CD4-positive, CD25-positive, alpha-beta regulatory T cell (primary cell): ENCODE results near the gene NEB. TPM values are rescaled to one million over a fixed set of nuclear protein-coding genes. Genes with fewer than 3 reads are reported as not detected.
A peak's percentile ranks its signal among the peaks of the same experiment; 100 is the strongest.
"Not testable (repeated sequence)": the region's sequence is repeated elsewhere in the genome, so short reads cannot be mapped to it uniquely, and the experiment has no call there.

Source experiments
- ATAC-seq, 2 donors: fragments of 150-1000 bp; cut with Tn5 transposase; one replicate each; pipeline ENCODE4 v1.10.0; 2021; ENCODE audit warnings: low read depth in 2 of 2, moderate number of reproducible peaks in 2 of 2, moderate library complexity in 1 of 2
- DNase-seq, 3 donors: peaks; one replicate each; pipeline versions ENCODE4 v3.0.0 to v3.0.0-alpha.2; 2012 to 2022; ENCODE audit warnings: mixed read lengths in 1 of 3
- H3K27ac ChIP-seq: one replicate; pipeline ENCODE4 v1.7.0; 2013; ENCODE audit warnings: mild to moderate bottlenecking, low read length; ENCODE audit not compliant: insufficient read depth, poor library complexity, severe bottlenecking
- H3K27me3 ChIP-seq: one replicate; pipeline ENCODE4 v1.7.0; 2013; ENCODE audit warnings: low read length; ENCODE audit not compliant: control insufficient read depth, insufficient read depth
- H3K36me3 ChIP-seq: one replicate; pipeline ENCODE4 v1.7.0; 2013; ENCODE audit warnings: mild to moderate bottlenecking, low read length, moderate library complexity; ENCODE audit not compliant: control insufficient read depth, insufficient read depth
- H3K4me1 ChIP-seq: 2 replicates; pipeline ENCODE4 v1.7.0; 2013; ENCODE audit warnings: mild to moderate bottlenecking, low read length; ENCODE audit not compliant: insufficient read depth, control insufficient read depth, poor library complexity, severe bottlenecking
- H3K4me3 ChIP-seq: one replicate; pipeline ENCODE4 v1.7.0; 2013; ENCODE audit warnings: low read depth, mild to moderate bottlenecking, low read length, moderate library complexity
- H3K9me3 ChIP-seq, 2 experiments: 1 replicate in 1 of 2; 2 replicates in 1 of 2; pipeline ENCODE4 v1.7.0; 2013; ENCODE audit warnings: low read length in 2 of 2, mild to moderate bottlenecking in 1 of 2, moderate library complexity in 1 of 2; ENCODE audit not compliant: control insufficient read depth in 2 of 2
- H3K27ac Mint-ChIP-seq, 3 donors: one replicate each; pipeline ENCODE4 v1.8.0; 2020 to 2022; ENCODE audit warnings: mild to moderate bottlenecking in 3 of 3, mixed read lengths in 3 of 3, moderate library complexity in 2 of 3
- H3K27me3 Mint-ChIP-seq: one replicate; pipeline ENCODE4 v1.8.0; 2022; ENCODE audit warnings: mild to moderate bottlenecking, mixed read lengths
- H3K36me3 Mint-ChIP-seq: one replicate; pipeline ENCODE4 v1.8.0; 2020; ENCODE audit warnings: mixed read lengths
- H3K4me1 Mint-ChIP-seq, 4 donors: one replicate each; pipeline ENCODE4 v1.8.0; 2020 to 2022; ENCODE audit warnings: mixed read lengths in 4 of 4, mild to moderate bottlenecking in 1 of 4
- H3K4me3 Mint-ChIP-seq, 4 donors: one replicate each; pipeline ENCODE4 v1.8.0; 2020 to 2022; ENCODE audit warnings: mild to moderate bottlenecking in 4 of 4, mixed read lengths in 4 of 4, moderate library complexity in 3 of 4
- H3K9me3 Mint-ChIP-seq, 7 donors: one replicate each; pipeline ENCODE4 v1.8.0; 2020 to 2022; ENCODE audit warnings: mixed read lengths in 7 of 7, mild to moderate bottlenecking in 3 of 7, moderate library complexity in 2 of 7
- polyA plus RNA-seq, 4 donors: library from polyadenylated mRNA; unstranded; fragments of 300-500 nt; fragmentation: Illumina TruSeq; gene quantifications; one replicate each; pipeline ENCODE4 v1.2.3, GENCODE V29; 2021
- total RNA-seq: library from RNA; stranded (reverse); gene quantifications from one replicate; pipeline ENCODE4 v1.2.3, GENCODE V29; 2022

NEB gene
- total and polyA plus RNA-seq, 5 donors from 2014 or later = 0.06 to 1.3 (median 0.24) TPM; not detected in 1

- no peak overlapping the region for H3K27ac ChIP-seq
- no peak for DNase-seq
- ATAC-seq = no peak
- Mint-ChIP-seq H3K36me3 (peaks cover 13% of the 10 kb centered on the region), H3K27me3 (no peaks in the 10 kb centered on the region), H3K9me3 (no peaks in the 10 kb centered on the region), H3K4me3 (no peak overlapping the region), H3K27ac (no peak overlapping the region), H3K4me1 (peaks cover 0 to 2% (median 0%) of the 10 kb centered on the region in 4 donors)
- no peaks in the 10 kb centered on the region for H3K9me3 ChIP-seq
- no peaks in the 10 kb centered on the region for H3K36me3 ChIP-seq
- H3K4me3 ChIP-seq = no peak overlapping the region
- H3K4me1 ChIP-seq = no peaks in the 10 kb centered on the region
- H3K27me3 ChIP-seq = no peaks in the 10 kb centered on the region
Measured at GRCh38 chr2:151758744-151759143, 24.5 kb upstream of the NEB start.

DNA sequence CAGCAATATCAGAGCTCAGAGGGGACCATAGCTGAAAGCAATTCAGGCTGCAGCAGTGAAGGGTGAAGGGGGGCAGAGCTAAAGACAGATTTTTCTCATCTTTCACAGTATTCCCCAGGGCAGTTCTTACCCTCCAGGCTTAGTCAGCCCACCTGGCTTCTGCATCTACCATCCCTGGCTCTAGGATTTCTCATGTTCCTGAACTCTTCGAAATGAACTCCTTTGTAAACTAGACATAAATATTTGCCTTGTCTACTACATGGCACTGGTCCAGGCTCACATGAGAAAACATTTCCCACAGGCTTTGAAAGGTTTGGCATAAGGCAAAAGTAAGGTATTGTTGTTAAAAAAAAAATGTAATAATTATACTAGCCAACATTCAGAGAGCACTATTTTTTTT lies 23.6 kb upstream of the NEB start:
- H3K27me3 ChIP-seq = no peaks in the 10 kb centered on the region
- H3K36me3 ChIP-seq = no peaks in the 10 kb centered on the region
- H3K36me3 Mint-ChIP-seq = peaks cover 13% of the 10 kb centered on the region
- no peak overlapping the region for H3K27ac ChIP-seq
- no peak overlapping the region for H3K4me3 ChIP-seq
- no peak overlapping the region for H3K4me3 Mint-ChIP-seq
- no peaks in the 10 kb centered on the region for H3K27me3 Mint-ChIP-seq
- no peak overlapping the region for H3K27ac Mint-ChIP-seq
- peaks cover 0 to 2% (median 0%) of the 10 kb centered on the region in 4 donors for H3K4me1 Mint-ChIP-seq
- H3K9me3 ChIP-seq = no peaks in the 10 kb centered on the region
- H3K4me1 ChIP-seq = no peaks in the 10 kb centered on the region
- ATAC-seq = no peak
- DNase-seq = no peak
- H3K9me3 Mint-ChIP-seq = no peaks in the 10 kb centered on the region

DNA sequence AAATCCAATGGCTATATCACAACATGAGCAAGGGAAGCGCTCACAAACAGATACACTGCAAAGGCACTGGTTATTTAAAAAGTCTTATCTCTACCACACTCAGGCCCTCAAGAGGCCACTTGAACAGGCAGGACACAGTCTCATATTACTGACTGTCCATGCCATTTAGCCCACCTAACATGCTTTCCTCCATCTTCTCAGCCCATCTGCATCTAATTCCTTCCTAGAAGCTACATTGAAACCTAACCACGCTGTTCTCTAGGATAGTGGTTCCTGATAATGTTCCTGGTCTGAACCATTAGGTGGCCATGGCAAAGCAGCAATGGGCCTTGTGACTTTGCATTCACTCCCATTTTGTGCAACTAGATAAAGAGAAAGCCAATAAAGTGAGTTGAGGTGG lies 22.5 kb upstream of the NEB start:
- no peak overlapping the region for H3K4me3 ChIP-seq
- no peak for DNase-seq
- H3K4me1 Mint-ChIP-seq = peaks cover 0 to 2% (median 0%) of the 10 kb centered on the region in 4 donors
- no peaks in the 10 kb centered on the region for H3K27me3 ChIP-seq
- H3K27ac ChIP-seq = no peak overlapping the region
- peaks cover 13% of the 10 kb centered on the region for H3K36me3 Mint-ChIP-seq
- H3K36me3 ChIP-seq = no peaks in the 10 kb centered on the region
- H3K27me3 Mint-ChIP-seq = no peaks in the 10 kb centered on the region
- no peaks in the 10 kb centered on the region for H3K4me1 ChIP-seq
- no peak overlapping the region for H3K27ac Mint-ChIP-seq
- no peaks in the 10 kb centered on the region for H3K9me3 Mint-ChIP-seq
- no peak overlapping the region for H3K4me3 Mint-ChIP-seq
- no peak for ATAC-seq
- no peaks in the 10 kb centered on the region for H3K9me3 ChIP-seq

- Mint-ChIP-seq H3K4me3 (no peak overlapping the region), H3K36me3 (peaks cover 10% of the 10 kb centered on the region), H3K27ac (no peak overlapping the region), H3K9me3 (peaks cover 0 to 2% (median 0%) of the 10 kb centered on the region in 7 donors), H3K4me1 (peaks cover 0 to 2% (median 0%) of the 10 kb centered on the region in 4 donors), H3K27me3 (no peaks in the 10 kb centered on the region)
- no peaks in the 10 kb centered on the region for H3K4me1 ChIP-seq
- H3K9me3 ChIP-seq = no peaks in the 10 kb centered on the region
- H3K27me3 ChIP-seq = no peaks in the 10 kb centered on the region
- ATAC-seq = no peak
- no peak overlapping the region for H3K4me3 ChIP-seq
- H3K27ac ChIP-seq = no peak overlapping the region
- H3K36me3 ChIP-seq = no peaks in the 10 kb centered on the region
- no peak for DNase-seq
Measured at GRCh38 chr2:151754253-151754897, 20.1 kb upstream of the NEB start.

- Histone ChIP-seq H3K27me3 (no peaks in the 10 kb centered on the region), H3K4me1 (no peaks in the 10 kb centered on the region), H3K27ac (no peak overlapping the region), H3K36me3 (no peaks in the 10 kb centered on the region), H3K4me3 (no peak overlapping the region), H3K9me3 (no peaks in the 10 kb centered on the region)
- Mint-ChIP-seq H3K9me3 (peaks cover 0 to 6% (median 0%) of the 10 kb centered on the region in 7 donors), H3K4me1 (peaks cover 0 to 2% (median 0%) of the 10 kb centered on the region in 4 donors), H3K4me3 (no peak overlapping the region), H3K27me3 (no peaks in the 10 kb centered on the region), H3K27ac (no peak overlapping the region), H3K36me3 (peaks cover 10% of the 10 kb centered on the region)
- DNase-seq (no peak), ATAC-seq (no peak)
Measured at GRCh38 chr2:151753540-151753939, 19.3 kb upstream of the NEB start.

DNA sequence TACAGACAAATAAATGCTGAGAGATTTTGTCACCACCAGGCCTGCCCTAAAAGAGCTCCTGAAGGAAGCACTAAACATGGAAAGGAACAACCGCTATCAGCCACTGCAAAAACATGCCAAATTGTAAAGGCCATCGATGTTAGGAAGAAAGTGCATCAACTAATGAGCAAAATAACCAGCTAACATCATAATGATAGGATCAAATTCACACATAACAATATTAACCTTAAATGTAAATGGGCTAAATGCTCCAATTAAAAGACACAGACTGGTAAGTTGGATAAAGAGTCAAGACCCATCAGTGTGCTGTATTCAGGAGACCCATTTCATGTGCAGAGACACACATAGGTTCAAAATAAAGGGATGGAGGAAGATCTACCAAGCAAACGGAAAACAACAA lies 11.0 kb upstream of the NEB start:
- H3K27me3 ChIP-seq, H3K27ac ChIP-seq, H3K4me3 Mint-ChIP-seq, DNase-seq, H3K9me3 ChIP-seq, H3K36me3 ChIP-seq, H3K4me1 ChIP-seq, H3K4me3 ChIP-seq, H3K27me3 Mint-ChIP-seq, H3K4me1 Mint-ChIP-seq, ATAC-seq: not testable (repeated sequence)
- peak overlapping the region in 1 of 3 donors; percentile 55 for H3K27ac Mint-ChIP-seq
- H3K36me3 Mint-ChIP-seq = peaks cover 13% of the 10 kb centered on the region
- H3K9me3 Mint-ChIP-seq = peaks cover 0 to 15% (median 3%) of the 10 kb centered on the region in 7 donors

DNA sequence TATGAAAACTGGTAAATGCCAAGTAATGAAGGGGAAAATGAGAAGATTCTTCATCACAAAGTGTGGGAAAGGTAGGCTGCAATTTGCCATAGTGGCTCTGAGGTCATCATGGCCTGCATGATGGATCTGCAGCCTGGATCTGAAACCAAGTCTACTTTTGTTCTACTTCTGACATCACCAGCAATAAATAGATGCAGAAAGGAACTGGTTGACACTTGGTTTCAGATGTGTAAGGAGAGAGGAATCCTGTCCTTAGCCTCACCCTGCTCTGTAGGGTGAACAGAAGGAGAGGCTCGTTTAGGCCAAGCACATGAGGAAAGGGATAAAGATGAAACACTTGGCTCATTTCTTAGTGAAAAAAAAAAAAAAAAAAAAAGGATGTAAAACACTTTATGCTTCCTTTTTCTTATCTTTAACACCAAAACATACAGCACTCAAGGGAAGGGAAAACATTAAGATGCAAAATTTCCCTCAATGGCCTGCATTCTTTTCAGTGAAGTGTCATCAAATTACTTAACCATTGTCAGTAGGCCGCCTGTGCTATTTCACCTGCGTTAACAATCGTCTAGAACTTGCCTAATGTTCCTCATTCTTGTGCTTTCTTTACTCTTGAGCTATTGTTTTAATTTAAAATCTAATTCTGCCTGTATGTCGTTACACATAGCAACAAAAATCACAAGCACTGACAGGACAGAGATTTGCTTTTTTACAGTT lies 3.9 kb downstream of the NEB start:
- no peak overlapping the region for H3K27ac Mint-ChIP-seq

DNA sequence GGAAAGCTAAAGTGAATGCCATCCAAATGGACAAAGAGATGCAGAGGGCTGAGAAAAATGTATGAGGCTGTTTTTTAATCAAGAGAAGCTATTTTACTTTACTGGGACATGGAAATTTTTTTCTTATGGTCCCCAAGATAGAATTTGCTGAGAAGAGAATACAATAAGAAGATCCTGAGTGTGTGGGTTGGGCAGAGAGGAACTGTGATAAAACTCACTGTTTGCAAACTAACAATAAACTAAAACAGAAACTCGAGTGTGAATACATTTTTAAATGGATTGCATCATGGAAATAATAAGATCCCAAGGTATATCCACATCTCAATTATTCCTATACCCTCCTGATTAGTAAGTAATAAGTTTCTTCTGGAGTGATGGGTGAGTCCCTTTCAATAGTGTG lies 4.4 kb downstream of the NEB start:
- H3K27me3 ChIP-seq = peaks cover 2% of the 10 kb centered on the region
- H3K4me1 Mint-ChIP-seq = peaks cover 0 to 3% (median 0%) of the 10 kb centered on the region in 4 donors
- H3K36me3 ChIP-seq = no peaks in the 10 kb centered on the region
- H3K27me3 Mint-ChIP-seq = peaks cover 5% of the 10 kb centered on the region
- no peak overlapping the region for H3K4me3 ChIP-seq
- peaks cover under 1% of the 10 kb centered on the region for H3K36me3 Mint-ChIP-seq
- H3K4me3 Mint-ChIP-seq = no peak overlapping the region
- H3K9me3 ChIP-seq = no peaks in the 10 kb centered on the region
- no peak for ATAC-seq
- no peaks in the 10 kb centered on the region for H3K4me1 ChIP-seq
- no peaks in the 10 kb centered on the region for H3K9me3 Mint-ChIP-seq
- no peak overlapping the region for H3K27ac Mint-ChIP-seq
- no peak overlapping the region for H3K27ac ChIP-seq
- no peak for DNase-seq

More for the DNA sequence above, 3.9 kb downstream of the NEB start:
- Histone ChIP-seq H3K4me3 (no peak overlapping the region), H3K4me1 (no peaks in the 10 kb centered on the region), H3K9me3 (no peaks in the 10 kb centered on the region), H3K36me3 (no peaks in the 10 kb centered on the region), H3K27me3 (no peaks in the 10 kb centered on the region), H3K27ac (no peak overlapping the region)
- Mint-ChIP-seq H3K4me3 (no peak overlapping the region), H3K4me1 (peaks cover 0 to 3% (median 0%) of the 10 kb centered on the region in 4 donors), H3K27me3 (peaks cover 5% of the 10 kb centered on the region), H3K9me3 (no peaks in the 10 kb centered on the region), H3K36me3 (no peaks in the 10 kb centered on the region)
- no peak for DNase-seq
- no peak for ATAC-seq
